H1 (cell line): ENCODE data around the gene NAT9. TPM values are rescaled to one million over a fixed set of nuclear protein-coding genes. Genes with fewer than 3 reads are reported as not detected.

Source experiments
- polyA plus RNA-seq, 7 experiments: library from polyadenylated mRNA; depleted of rRNA in 3 of 7; stranded (reverse) in 5 of 7; unstranded in 2 of 7; fragments of >200 nt in 5 of 7; fragments of 200-250 nt in 2 of 7; gene quantifications; 1 replicate in 5 of 7; 2 replicates in 1 of 7; 4 replicates in 1 of 7; pipeline versions ENCODE4 v1.2.1 to v1.2.3, GENCODE V29; 2011 to 2013; ENCODE audit warnings: missing spikeins in 2 of 7, mixed read lengths in 2 of 7
- total RNA-seq: library from RNA; stranded (reverse); fragmentation: NEBNext Ultra II Directional; extraction: Animal tissue kit (Norgen Biotek cat#: 25700); gene quantifications from 2 replicates; pipeline ENCODE4 v1.2.1, GENCODE V29; 2021
- TF ChIP-seq, protein P1 (sequence below): IDR thresholded peaks from 2 replicates; pipeline ENCODE4 v1.6.1; 2011; ENCODE audit warnings: low read depth, mild to moderate bottlenecking, low read length; ENCODE audit not compliant: insufficient read depth

The NAT9 gene
- total and polyA plus RNA-seq, 2 of the 8 experiments (the other 6 are each of a cell fraction or from before 2014, with no cell fraction given), result 32.3 to 42.7 TPM

DNA sequence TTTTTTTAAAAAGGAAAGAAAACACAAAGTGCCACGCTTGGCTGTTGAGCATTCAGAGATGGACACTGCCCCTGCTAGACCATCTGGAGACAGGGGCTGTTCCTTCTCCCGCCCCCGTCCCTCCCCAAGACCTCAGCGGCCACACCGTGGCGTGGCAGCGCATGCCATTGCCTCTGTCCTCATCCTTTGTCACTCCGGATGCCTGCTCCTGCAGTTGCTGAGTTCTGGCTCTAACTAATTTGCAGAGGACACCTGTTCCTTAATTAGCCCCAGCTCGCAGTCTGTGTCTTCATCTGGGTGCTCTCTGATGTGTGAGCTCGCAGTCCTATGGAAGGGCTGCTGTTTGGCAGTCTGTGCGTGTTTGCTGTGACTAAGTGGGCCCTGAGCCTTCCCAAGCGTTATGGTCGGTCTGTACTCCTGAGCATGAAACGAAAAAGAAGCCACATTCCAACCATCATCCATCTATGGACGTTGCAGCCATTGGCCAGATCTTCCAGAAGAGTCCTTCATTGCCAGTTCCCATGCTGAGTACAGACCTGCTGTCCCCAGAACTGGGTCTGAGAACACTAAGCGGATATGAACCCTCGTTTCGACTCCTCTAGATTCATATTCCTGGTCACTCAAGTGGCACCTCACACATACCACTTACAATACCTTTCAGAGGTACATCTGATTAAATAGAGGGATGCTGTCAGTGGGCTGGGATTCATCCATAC, 40.9 kb upstream of the NAT9 start (continued):
- TF ChIP-seq, protein P1, sequence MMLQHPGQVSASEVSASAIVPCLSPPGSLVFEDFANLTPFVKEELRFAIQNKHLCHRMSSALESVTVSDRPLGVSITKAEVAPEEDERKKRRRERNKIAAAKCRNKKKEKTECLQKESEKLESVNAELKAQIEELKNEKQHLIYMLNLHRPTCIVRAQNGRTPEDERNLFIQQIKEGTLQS, result no peak
